A673 (cell line): ENCODE results near the gene SLX4IP.

Source experiments
- CTCF ChIP-seq: fragments of 300-800, 200-600 bp; sonication (generic); conservative IDR thresholded peaks from 2 replicates; pipeline ENCODE4 v1.5.1; 2017; ENCODE audit warnings: low read depth, mild to moderate bottlenecking, antibody characterized with exemption, low read length, moderate library complexity, mixed read lengths
- EZH2 ChIP-seq: fragments of 200-600 bp; sonication (generic); IDR thresholded peaks from 2 replicates; pipeline ENCODE4 v1.6.1; 2017; ENCODE audit warnings: borderline replicate concordance, low read depth, mild to moderate bottlenecking, mixed read lengths, antibody characterized with exemption, low read length; ENCODE audit not compliant: poor library complexity, severe bottlenecking

DNA sequence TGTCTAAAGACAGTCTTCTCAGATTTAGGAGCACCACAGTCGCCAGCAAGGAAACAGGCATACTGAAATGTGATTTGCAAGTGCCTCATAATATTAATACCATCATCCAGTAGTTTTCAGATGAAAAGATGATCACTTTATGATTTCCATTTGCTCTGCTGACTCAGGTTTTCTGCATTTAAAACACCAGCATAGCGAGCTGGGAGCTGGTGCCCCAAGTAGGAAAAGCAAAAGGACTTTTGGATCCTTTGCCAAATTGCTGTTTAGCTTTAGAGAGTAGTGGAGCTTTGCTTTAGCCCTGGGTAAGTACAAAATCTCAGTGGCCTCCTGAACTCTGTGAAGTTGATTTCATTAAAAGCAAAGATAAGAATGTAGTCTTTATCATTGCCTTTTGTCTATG, 160.2 kb downstream of the SLX4IP start:
- TF ChIP-seq CTCF = no peak
- no peak for TF ChIP-seq EZH2
